MM.1S (cell line): ENCODE results near the gene MIPOL1.

ENCODE experiments used
- CTCF ChIP-seq: fragments of 300-600 bp; sonication (generic); IDR thresholded peaks from 2 replicates; pipeline ENCODE4 v1.5.1; 2016; ENCODE audit warnings: antibody characterized with exemption, low read length, mixed read lengths
- EZH2phosphoT487 ChIP-seq: fragments of 300-600 bp; sonication (generic); IDR thresholded peaks from 2 replicates; pipeline ENCODE4 v1.6.1; 2018; ENCODE audit warnings: antibody characterized with exemption, low read length

- TF ChIP-seq CTCF (no peak), EZH2phosphoT487 (no peak)
These were observed at the start of gene MIPOL1 for GRCh38 chr14:37197421-37198272.
